Measurements from ENCODE around the gene PIGZ.

PIGZ gene

GRCh38 chr3:197011780-197012539 lies 43.3 kb upstream of the PIGZ start:
- TF ChIP-seq CTCF (conservative IDR thresholded peaks at IDR 0.05; ENCODE audit: low read depth): no peak
- DNase-seq (ENCODE audit: low spot score): no peak
- CTCF ChIA-PET: interaction anchor here (4.8 kb wide), 1 partner anchor 18 kb away, joined by 17 read pairs; the partner anchor contains the start of gene MELTF
- POLR2A ChIA-PET (ENCODE audit: low non-redundant PET): no interaction called here
- H3K27ac ChIP-seq: no peak overlapping the region

- no peak for TF ChIP-seq CTCF (conservative IDR thresholded peaks at IDR 0.05; ENCODE audit: low read depth)
- ChIA-PET CTCF (interaction anchor here (4.8 kb wide), 1 partner anchor 19 kb away, joined by 17 read pairs; the partner anchor contains the start of gene MELTF), POLR2A (ENCODE audit: low non-redundant PET) (no interaction called here)
- no peak for DNase-seq (ENCODE audit: low spot score)
- no peak overlapping the region for H3K27ac ChIP-seq
Measured at GRCh38 chr3:197010556-197011351, 42.1 kb upstream of the PIGZ start.

GRCh38 chr3:197009532-197010019 lies 40.9 kb upstream of the PIGZ start:
- CTCF ChIA-PET: interaction anchor here (4.8 kb wide), 1 partner anchor 20 kb away, joined by 17 read pairs; the partner anchor contains the start of gene MELTF
- no peak overlapping the region for H3K27ac ChIP-seq
- TF ChIP-seq CTCF (conservative IDR thresholded peaks at IDR 0.05; ENCODE audit: low read depth): no peak
- DNase-seq (ENCODE audit: low spot score): no peak
- POLR2A ChIA-PET (ENCODE audit: low non-redundant PET): no interaction called here

- H3K27ac ChIP-seq: no peak overlapping the region
- ChIA-PET CTCF (interaction anchor here (4.8 kb wide), 1 partner anchor 21 kb away, joined by 17 read pairs; the partner anchor contains the start of gene MELTF), POLR2A (ENCODE audit: low non-redundant PET) (no interaction called here)
- no peak for TF ChIP-seq CTCF (conservative IDR thresholded peaks at IDR 0.05; ENCODE audit: low read depth)
- DNase-seq (ENCODE audit: low spot score): no peak
Measured at GRCh38 chr3:197008436-197009209, 40.0 kb upstream of the PIGZ start.

GRCh38 chr3:197007953-197008352 lies 39.3 kb upstream of the PIGZ start:
- no peak for DNase-seq (ENCODE audit: low spot score)
- no peak overlapping the region for H3K27ac ChIP-seq
- TF ChIP-seq CTCF (conservative IDR thresholded peaks at IDR 0.05; ENCODE audit: low read depth): no peak
- CTCF ChIA-PET: no interaction called here
- POLR2A ChIA-PET (ENCODE audit: low non-redundant PET): no interaction called here

Data from RWPE1 (cell line).